Ovary (tissue), 3 donors: ENCODE results near the gene ESPN.

Source experiments
- CTCF ChIP-seq, 3 donors: fragments of 450-650 bp in 2 of 3; fragments of 200-600 bp in 1 of 3; IDR thresholded peaks; one replicate each; pipeline versions ENCODE4 v1.5.1 to v1.8.0; 2016 to 2022; ENCODE audit warnings: antibody characterized with exemption in 3 of 3, mild to moderate bottlenecking in 1 of 3
- EP300 ChIP-seq: sonication (generic); formaldehyde crosslinking; IDR thresholded peaks from one replicate; pipeline ENCODE4 v1.6.1; 2017; ENCODE audit warnings: antibody characterized with exemption
- donor health status: DM: no; HTN: no; CAD: no.

DNA sequence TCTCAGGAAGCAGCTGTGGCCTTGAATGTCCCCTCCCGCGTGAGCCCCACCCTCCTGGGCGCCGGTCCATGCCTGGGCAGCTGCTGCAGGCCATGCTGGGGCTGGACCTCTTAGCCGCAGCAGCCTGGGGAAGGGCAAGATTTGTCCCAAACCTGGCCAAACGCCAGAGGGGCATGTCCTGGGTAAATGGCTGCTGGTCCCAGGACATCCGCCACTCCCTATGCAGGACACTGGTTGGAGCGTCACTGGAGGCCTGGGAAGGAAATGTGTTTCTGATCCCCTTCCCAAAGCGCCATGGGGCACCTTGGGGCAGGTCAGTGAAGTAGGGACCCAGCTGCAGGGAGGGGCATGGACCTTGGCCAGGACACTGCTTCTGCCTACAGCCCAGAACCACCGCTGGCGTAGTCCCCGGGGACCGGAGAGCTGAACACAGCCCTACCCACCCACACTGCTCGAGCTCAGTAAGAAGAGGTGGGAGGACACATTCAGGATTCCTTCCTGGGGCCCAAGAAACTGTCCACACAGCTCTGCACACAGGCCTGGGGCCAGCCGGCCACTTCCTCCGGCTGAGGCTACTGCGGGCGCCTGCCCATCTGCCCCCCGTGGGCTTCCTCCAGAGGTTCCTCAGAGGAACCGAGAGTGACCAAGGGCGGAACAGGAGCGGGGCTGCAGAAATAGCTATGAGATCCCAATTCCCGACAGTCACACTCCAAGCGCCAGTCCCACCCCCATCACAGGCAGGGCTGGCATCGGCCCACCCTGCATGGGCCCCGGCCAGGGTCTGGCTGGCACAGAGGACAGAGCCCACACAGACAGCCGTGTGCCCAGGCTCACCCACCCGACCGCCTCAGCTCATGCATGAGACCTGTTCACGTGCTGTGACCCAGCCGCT is 77.7 kb downstream of the ESPN start:
- TF ChIP-seq EP300 (no peak), CTCF (IDR thresholded peaks at IDR 0.05) (no peak)
